IPS-NIHi7 (cell line): ENCODE results near the gene KBTBD7.

Experiments used
- DNase-seq: peaks from one replicate; pipeline ENCODE4 v3.0.0; 2012; ENCODE audit warnings: mixed read lengths; ENCODE audit errors: extremely low spot score

Gene KBTBD7

GRCh38 chr13:41193919-41194824 lies at the start of gene KBTBD7:
TSS of gene KBTBD7 (minus strand) at chr13:41194569. CDS start at chr13:41194257, 312 bp downstream.
- DNase-seq = peak; percentile 94

GRCh38 chr13:41241626-41242025 lies 47.3 kb upstream of the KBTBD7 start:
- DNase-seq = no peak

GRCh38 chr13:41236369-41236768 lies 42.0 kb upstream of the KBTBD7 start:
- DNase-seq = no peak

GRCh38 chr13:41232578-41233480 lies 38.5 kb upstream of the KBTBD7 start:
- DNase-seq = no peak

GRCh38 chr13:41231786-41232185 lies 37.4 kb upstream of the KBTBD7 start:
- no peak for DNase-seq

GRCh38 chr13:41231025-41231677 lies 36.8 kb upstream of the KBTBD7 start:
- DNase-seq = no peak

- DNase-seq = no peak
These were observed 35.0 kb upstream of the KBTBD7 start for GRCh38 chr13:41229356-41229755.

GRCh38 chr13:41224113-41225110 lies 30.0 kb upstream of the KBTBD7 start:
- DNase-seq = no peak

GRCh38 chr13:41222259-41222852 lies 28.0 kb upstream of the KBTBD7 start:
- peak; percentile 78 for DNase-seq

- no peak for DNase-seq
These were observed 26.0 kb upstream of the KBTBD7 start for GRCh38 chr13:41220401-41220800.

- DNase-seq = no peak
These were observed 21.8 kb upstream of the KBTBD7 start for GRCh38 chr13:41216160-41216559.

- DNase-seq = no peak
These were observed 19.6 kb upstream of the KBTBD7 start for GRCh38 chr13:41213919-41214318.

GRCh38 chr13:41213316-41213715 lies 18.9 kb upstream of the KBTBD7 start:
- DNase-seq = no peak

- DNase-seq = no peak
These were observed 18.5 kb upstream of the KBTBD7 start for GRCh38 chr13:41212881-41213280.

- no peak for DNase-seq
These were observed 16.7 kb upstream of the KBTBD7 start for GRCh38 chr13:41211062-41211461.

GRCh38 chr13:41206467-41206866 lies 12.1 kb upstream of the KBTBD7 start:
- no peak for DNase-seq

GRCh38 chr13:41203810-41204209 lies 9.4 kb upstream of the KBTBD7 start:
- DNase-seq = no peak

GRCh38 chr13:41200126-41200525 lies 5.8 kb upstream of the KBTBD7 start:
- DNase-seq = no peak

- DNase-seq = no peak
These were observed 5.2 kb upstream of the KBTBD7 start for GRCh38 chr13:41199526-41199925.

GRCh38 chr13:41199079-41199478 lies 4.7 kb upstream of the KBTBD7 start:
- DNase-seq = no peak
